Endothelial cell of umbilical vein (primary cell): ENCODE measurements around the gene CXCR1.
"Not testable (repeated sequence)": the region's sequence is repeated elsewhere in the genome, so short reads cannot be mapped to it uniquely, and the experiment has no call there.

Source experiments
- EZH2 ChIP-seq: IDR thresholded peaks from 2 replicates; pipeline ENCODE4 v1.6.1; 2012; ENCODE audit warnings: borderline replicate concordance, low read depth, mild to moderate bottlenecking, moderate library complexity, low read length, inconsistent platforms; ENCODE audit not compliant: severe bottlenecking
- JUN ChIP-seq: IDR thresholded peaks from 2 replicates; pipeline ENCODE4 v1.6.1; 2011; ENCODE audit warnings: borderline replicate concordance, low read depth; ENCODE audit not compliant: insufficient read length, insufficient read depth
- POLR2A ChIP-seq: IDR thresholded peaks from 2 replicates; pipeline ENCODE4 v1.6.1; 2012; ENCODE audit warnings: low read depth, mild to moderate bottlenecking, control low read depth, low read length
- POLR2AphosphoS5 ChIP-seq: IDR thresholded peaks from 2 replicates; pipeline ENCODE4 v1.6.1; 2012; ENCODE audit warnings: low read depth, mild to moderate bottlenecking, control low read depth, low read length, moderate library complexity; ENCODE audit not compliant: insufficient read depth
- TF ChIP-seq, protein P1 (sequence below): IDR thresholded peaks from 2 replicates; pipeline ENCODE4 v1.6.1; 2011; ENCODE audit not compliant: insufficient read depth, insufficient read length
- TF ChIP-seq, protein P2 (sequence below), 2 donors: IDR thresholded peaks; 1 replicate in 1 of 2; 2 replicates in 1 of 2; pipeline ENCODE4 v1.5.1; 2011; ENCODE audit warnings: low read length in 2 of 2, mild to moderate bottlenecking in 2 of 2, moderate library complexity in 2 of 2, control low read depth in 1 of 2, inconsistent platforms in 1 of 2, low read depth in 1 of 2; ENCODE audit not compliant: insufficient read depth in 1 of 2; ENCODE audit errors: extremely low read depth in 1 of 2

DNA sequence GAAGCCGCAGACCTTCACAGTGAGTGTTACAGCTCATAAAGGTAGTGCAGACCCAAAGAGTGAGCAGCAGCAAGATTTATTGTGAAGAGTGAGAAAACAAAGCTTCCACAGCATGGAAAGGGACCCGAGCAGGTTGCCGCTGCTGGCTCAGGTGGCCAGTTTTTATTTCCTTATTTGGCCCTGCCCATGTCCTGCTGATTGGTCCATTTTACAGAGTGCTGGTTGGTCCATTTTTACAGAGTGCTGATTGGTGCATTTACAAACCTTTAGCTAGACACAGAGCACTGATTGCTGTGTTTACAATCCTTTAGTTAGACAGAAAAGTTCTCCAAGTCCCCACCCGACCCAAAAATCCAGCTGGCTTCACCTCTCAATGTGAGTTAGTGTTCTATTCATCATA is 45.0 kb downstream of the CXCR1 start:
- TF ChIP-seq, protein P1, sequence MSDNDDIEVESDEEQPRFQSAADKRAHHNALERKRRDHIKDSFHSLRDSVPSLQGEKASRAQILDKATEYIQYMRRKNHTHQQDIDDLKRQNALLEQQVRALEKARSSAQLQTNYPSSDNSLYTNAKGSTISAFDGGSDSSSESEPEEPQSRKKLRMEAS, result not testable (repeated sequence)
- TF ChIP-seq POLR2A, EZH2, POLR2AphosphoS5, JUN: not testable (repeated sequence)
- TF ChIP-seq, protein P2, sequence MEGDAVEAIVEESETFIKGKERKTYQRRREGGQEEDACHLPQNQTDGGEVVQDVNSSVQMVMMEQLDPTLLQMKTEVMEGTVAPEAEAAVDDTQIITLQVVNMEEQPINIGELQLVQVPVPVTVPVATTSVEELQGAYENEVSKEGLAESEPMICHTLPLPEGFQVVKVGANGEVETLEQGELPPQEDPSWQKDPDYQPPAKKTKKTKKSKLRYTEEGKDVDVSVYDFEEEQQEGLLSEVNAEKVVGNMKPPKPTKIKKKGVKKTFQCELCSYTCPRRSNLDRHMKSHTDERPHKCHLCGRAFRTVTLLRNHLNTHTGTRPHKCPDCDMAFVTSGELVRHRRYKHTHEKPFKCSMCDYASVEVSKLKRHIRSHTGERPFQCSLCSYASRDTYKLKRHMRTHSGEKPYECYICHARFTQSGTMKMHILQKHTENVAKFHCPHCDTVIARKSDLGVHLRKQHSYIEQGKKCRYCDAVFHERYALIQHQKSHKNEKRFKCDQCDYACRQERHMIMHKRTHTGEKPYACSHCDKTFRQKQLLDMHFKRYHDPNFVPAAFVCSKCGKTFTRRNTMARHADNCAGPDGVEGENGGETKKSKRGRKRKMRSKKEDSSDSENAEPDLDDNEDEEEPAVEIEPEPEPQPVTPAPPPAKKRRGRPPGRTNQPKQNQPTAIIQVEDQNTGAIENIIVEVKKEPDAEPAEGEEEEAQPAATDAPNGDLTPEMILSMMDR (IDR thresholded peaks at IDR 0.05; ENCODE audit: extremely low read depth in 1 of 2, insufficient read depth in 1 of 2, low read depth in 1 of 2, low read length in 2 of 2), result not testable (repeated sequence)
